Suprapubic skin (tissue), 3 donors: ENCODE data around the gene UBE2G1.

Experiments used
- CTCF ChIP-seq, 2 donors: fragments of 200-600 bp in 1 of 2; fragments of 450-650 bp in 1 of 2; sonication (generic) in 1 of 2; IDR thresholded peaks; one replicate each; pipeline ENCODE4 v1.5.1; 2016 to 2019; ENCODE audit warnings: antibody characterized with exemption in 2 of 2, mild to moderate bottlenecking in 1 of 2, moderate library complexity in 1 of 2
- EP300 ChIP-seq: sonication (generic); formaldehyde crosslinking; IDR thresholded peaks from one replicate; pipeline ENCODE4 v1.6.1; 2017; ENCODE audit warnings: antibody characterized with exemption

GRCh38 chr17:4310354-4311060 lies 56.0 kb downstream of the UBE2G1 start:
- TF ChIP-seq CTCF (IDR thresholded peaks at IDR 0.05) (no peak), EP300 (no peak)
